Kidney epithelial cell (primary cell): Measurements from ENCODE around the gene PIK3CD. TPM values are rescaled to one million over a fixed set of nuclear protein-coding genes. Genes with fewer than 3 reads are reported as not detected.
A peak's percentile ranks its signal among the peaks of the same experiment; 100 is the strongest.

ENCODE experiments used
- DNase-seq: peaks from one replicate; pipeline ENCODE4 v3.0.0-alpha.2; 2010; ENCODE audit warnings: low read depth
- H3K27me3 ChIP-seq: 2 replicates; pipeline ENCODE4 v1.6.0; 2011; ENCODE audit warnings: low read length; ENCODE audit not compliant: control insufficient read depth, insufficient read depth
- H3K36me3 ChIP-seq: 2 replicates; pipeline ENCODE4 v1.5.1; 2011; ENCODE audit warnings: low read length; ENCODE audit not compliant: control insufficient read depth, insufficient read depth
- H3K4me3 ChIP-seq: 2 replicates; pipeline ENCODE4 v1.5.1; 2011; ENCODE audit warnings: low read depth, mild to moderate bottlenecking, control low read depth, low read length
- CTCF ChIP-seq: IDR thresholded peaks from 2 replicates; pipeline ENCODE4 v1.5.1; 2011; ENCODE audit warnings: mild to moderate bottlenecking, moderate library complexity, low read length, control low read depth, inconsistent platforms; ENCODE audit not compliant: insufficient read depth, poor library complexity, severe bottlenecking
- total RNA-seq: library from RNA; depleted of rRNA; stranded (reverse); fragments of >200 nt; gene quantifications from 2 replicates; pipeline ENCODE4 v1.2.3, GENCODE V29; 2015

Gene PIK3CD
- total RNA-seq, 1 donor from 2014 or later = 40.7 TPM

- no peak for TF ChIP-seq CTCF
- Histone ChIP-seq H3K4me3 (no peak overlapping the region), H3K27me3 (no peaks in the 10 kb centered on the region), H3K36me3 (peaks cover 1% of the 10 kb centered on the region)
- DNase-seq = no peak
Observed at GRCh38 chr1:9749361-9749760, 97.8 kb downstream of the PIK3CD start.

- no peaks in the 10 kb centered on the region for H3K36me3 ChIP-seq
- no peak for TF ChIP-seq CTCF
- DNase-seq = no peak
- H3K4me3 ChIP-seq = no peak overlapping the region
- H3K27me3 ChIP-seq = no peaks in the 10 kb centered on the region
Observed at GRCh38 chr1:9751971-9752370, 100.4 kb downstream of the PIK3CD start.

GRCh38 chr1:9753121-9753531 lies 101.6 kb downstream of the PIK3CD start:
- DNase-seq = peak; percentile 28
- no peak for TF ChIP-seq CTCF
- Histone ChIP-seq H3K27me3 (no peaks in the 10 kb centered on the region), H3K36me3 (no peaks in the 10 kb centered on the region), H3K4me3 (no peak overlapping the region)

GRCh38 chr1:9755441-9755995 lies 104.0 kb downstream of the PIK3CD start:
- no peaks in the 10 kb centered on the region for H3K36me3 ChIP-seq
- H3K27me3 ChIP-seq = no peaks in the 10 kb centered on the region
- no peak overlapping the region for H3K4me3 ChIP-seq
- DNase-seq = no peak
- no peak for TF ChIP-seq CTCF

- DNase-seq = no peak
- H3K36me3 ChIP-seq = peaks cover 1% of the 10 kb centered on the region
- no peak overlapping the region for H3K4me3 ChIP-seq
- TF ChIP-seq CTCF = no peak
- no peaks in the 10 kb centered on the region for H3K27me3 ChIP-seq
Observed at GRCh38 chr1:9758559-9759121, 107.1 kb downstream of the PIK3CD start.

- DNase-seq = no peak
- no peak overlapping the region for H3K4me3 ChIP-seq
- no peak for TF ChIP-seq CTCF
- peaks cover 1% of the 10 kb centered on the region for H3K36me3 ChIP-seq
- H3K27me3 ChIP-seq = no peaks in the 10 kb centered on the region
Observed at GRCh38 chr1:9759939-9760338, 108.4 kb downstream of the PIK3CD start.
